SK-N-SH treated with all-trans-retinoic acid at 6 μM for 48 hours (cell line): ENCODE data around the gene PLCD3.

Experiments
- ATAC-seq: fragments of 200-7000 bp; cut with Tn5 transposase; 3 replicates; pipeline ENCODE4 v1.9.1; 2020; ENCODE audit warnings: mild to moderate bottlenecking, moderate library complexity
- ARNTL ChIP-seq: fragments of 450-650 bp; formaldehyde crosslinking; IDR thresholded peaks from 2 replicates; pipeline ENCODE4 v1.5.0; 2020; ENCODE audit warnings: low read depth, mild to moderate bottlenecking, moderate library complexity, borderline replicate concordance
- BACH2 ChIP-seq: fragments of 250-450 bp; sonication (Bioruptor Pico); IDR thresholded peaks from 2 replicates; pipeline ENCODE4 v1.9.0; 2021; ENCODE audit warnings: mild to moderate bottlenecking, borderline replicate concordance
- CREB5 ChIP-seq: fragments of 250-450 bp; sonication (Bioruptor Pico); IDR thresholded peaks from 2 replicates; pipeline ENCODE4 v1.5.1; 2020; ENCODE audit warnings: low read depth, mild to moderate bottlenecking, moderate library complexity
- CSDC2 ChIP-seq: fragments of 250-450 bp; sonication (Bioruptor Pico); IDR thresholded peaks from 2 replicates; pipeline ENCODE4 v1.5.0; 2020; ENCODE audit warnings: mild to moderate bottlenecking, moderate library complexity
- ESRRG ChIP-seq: fragments of 250-450 bp; sonication (Bioruptor Pico); IDR thresholded peaks from 2 replicates; pipeline ENCODE4 v1.6.1; 2021; ENCODE audit warnings: mild to moderate bottlenecking
- GLIS3 ChIP-seq: fragments of 250-450 bp; sonication (Bioruptor Pico); IDR thresholded peaks from 2 replicates; pipeline ENCODE4 v1.5.0; 2020; ENCODE audit warnings: mild to moderate bottlenecking, moderate library complexity
- ISL1 ChIP-seq: fragments of 250-450 bp; sonication (Bioruptor Pico); IDR thresholded peaks from 2 replicates; pipeline ENCODE4 v2.1.2; 2022; ENCODE audit warnings: mild to moderate bottlenecking, moderate library complexity
- POU6F1 ChIP-seq: fragments of 250-450 bp; sonication (Bioruptor Pico); IDR thresholded peaks from 2 replicates; pipeline ENCODE4 v1.8.0; 2021; ENCODE audit warnings: low read depth, mild to moderate bottlenecking, moderate library complexity, borderline replicate concordance
- PPARA ChIP-seq: fragments of 250-450 bp; sonication (Bioruptor Pico); IDR thresholded peaks from 2 replicates; pipeline ENCODE4 v1.5.0; 2020; ENCODE audit warnings: mild to moderate bottlenecking, borderline replicate concordance
- SNAI2 ChIP-seq: fragments of 250-450 bp; sonication (Bioruptor Pico); IDR thresholded peaks from 2 replicates; pipeline ENCODE4 v1.5.0; 2020; ENCODE audit warnings: mild to moderate bottlenecking, moderate library complexity
- TCF4 ChIP-seq: fragments of 250-450 bp; sonication (Bioruptor Pico); IDR thresholded peaks from 2 replicates; pipeline ENCODE4 v1.8.0; 2021; ENCODE audit warnings: mild to moderate bottlenecking, moderate library complexity, borderline replicate concordance
- TOX ChIP-seq: fragments of 250-450 bp; sonication (Bioruptor Pico); IDR thresholded peaks from 2 replicates; pipeline ENCODE4 v1.8.0; 2021; ENCODE audit warnings: mild to moderate bottlenecking, moderate library complexity, borderline replicate concordance
- TSHZ2 ChIP-seq: fragments of 250-450 bp; sonication (Bioruptor Pico); IDR thresholded peaks from 2 replicates; pipeline ENCODE4 v1.5.0; 2020; ENCODE audit warnings: mild to moderate bottlenecking, moderate library complexity
- ZC3H10 ChIP-seq: fragments of 250-450 bp; sonication (Bioruptor Pico); IDR thresholded peaks from 2 replicates; pipeline ENCODE4 v1.5.1; 2021; ENCODE audit warnings: mild to moderate bottlenecking, moderate library complexity
- ZFP3 ChIP-seq: fragments of 250-450 bp; sonication (Bioruptor Pico); IDR thresholded peaks from 2 replicates; pipeline ENCODE4 v1.5.0; 2020; ENCODE audit warnings: mild to moderate bottlenecking, moderate library complexity
- ZFP30 ChIP-seq: fragments of 450-650 bp; formaldehyde crosslinking; IDR thresholded peaks from 2 replicates; pipeline ENCODE4 v1.5.0; 2022; ENCODE audit warnings: mild to moderate bottlenecking, moderate library complexity
- ZNF565 ChIP-seq: fragments of 450-650 bp; formaldehyde crosslinking; conservative IDR thresholded peaks from 2 replicates; pipeline ENCODE4 v1.5.0; 2020; ENCODE audit warnings: low read depth, mild to moderate bottlenecking, moderate library complexity
- ZNF70 ChIP-seq: fragments of 450-650 bp; formaldehyde crosslinking; IDR thresholded peaks from 2 replicates; pipeline ENCODE4 v1.5.0; 2020; ENCODE audit warnings: mild to moderate bottlenecking, moderate library complexity
- TF ChIP-seq, protein P1 (sequence below): fragments of 250-450 bp; sonication (Bioruptor Pico); IDR thresholded peaks from 2 replicates; pipeline ENCODE4 v1.5.1; 2021; ENCODE audit warnings: mild to moderate bottlenecking, moderate library complexity

Gene PLCD3

GRCh38 chr17:45104907-45105624 lies 27.2 kb downstream of the PLCD3 start:
- no peak for ATAC-seq

GRCh38 chr17:45104497-45104896 lies 27.8 kb downstream of the PLCD3 start:
- TF ChIP-seq CSDC2 = no peak
- no peak for TF ChIP-seq TOX (CRISPR knock-in tag)
- TF ChIP-seq TSHZ2 (CRISPR knock-in tag) = no peak
- no peak for TF ChIP-seq TCF4 (CRISPR knock-in tag)
- no peak for TF ChIP-seq PPARA
- TF ChIP-seq GLIS3 = no peak
- no peak for TF ChIP-seq SNAI2 (CRISPR knock-in tag)
- TF ChIP-seq POU6F1 (CRISPR knock-in tag) = no peak
- TF ChIP-seq CREB5 (CRISPR knock-in tag) = no peak
- no peak for TF ChIP-seq ZNF565 (CRISPR knock-in tag)
- no peak for ATAC-seq

More at GRCh38 chr17:45104907-45105624, 27.2 kb downstream of the PLCD3 start:
- no peak for TF ChIP-seq TCF4 (CRISPR knock-in tag)
- TF ChIP-seq ZFP3 (CRISPR knock-in tag) = no peak
- TF ChIP-seq ZNF70 (CRISPR knock-in tag) = no peak
- no peak for TF ChIP-seq ESRRG
- TF ChIP-seq, all 23 proteins: peak for 0

GRCh38 chr17:45104029-45104428 lies 28.3 kb downstream of the PLCD3 start:
- TF ChIP-seq CREB5 (CRISPR knock-in tag) (no peak), ZFP30 (CRISPR knock-in tag) (no peak), POU6F1 (CRISPR knock-in tag) (no peak), ISL1 (CRISPR knock-in tag) (no peak), ZC3H10 (no peak), BACH2 (no peak), CSDC2 (no peak), ARNTL (CRISPR knock-in tag) (no peak), TOX (CRISPR knock-in tag) (no peak)
- TF ChIP-seq, protein P1, sequence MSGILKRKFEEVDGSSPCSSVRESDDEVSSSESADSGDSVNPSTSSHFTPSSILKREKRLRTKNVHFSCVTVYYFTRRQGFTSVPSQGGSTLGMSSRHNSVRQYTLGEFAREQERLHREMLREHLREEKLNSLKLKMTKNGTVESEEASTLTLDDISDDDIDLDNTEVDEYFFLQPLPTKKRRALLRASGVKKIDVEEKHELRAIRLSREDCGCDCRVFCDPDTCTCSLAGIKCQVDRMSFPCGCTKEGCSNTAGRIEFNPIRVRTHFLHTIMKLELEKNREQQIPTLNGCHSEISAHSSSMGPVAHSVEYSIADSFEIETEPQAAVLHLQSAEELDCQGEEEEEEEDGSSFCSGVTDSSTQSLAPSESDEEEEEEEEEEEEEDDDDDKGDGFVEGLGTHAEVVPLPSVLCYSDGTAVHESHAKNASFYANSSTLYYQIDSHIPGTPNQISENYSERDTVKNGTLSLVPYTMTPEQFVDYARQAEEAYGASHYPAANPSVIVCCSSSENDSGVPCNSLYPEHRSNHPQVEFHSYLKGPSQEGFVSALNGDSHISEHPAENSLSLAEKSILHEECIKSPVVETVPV = no peak
- TF ChIP-seq, all 23 proteins: peak for 0
- no peak for ATAC-seq
